Uterus (tissue), 2 donors: ENCODE measurements around the gene UGT2B28.

ENCODE experiments used
- CTCF ChIP-seq, 4 experiments: fragments of 200-600 bp in 2 of 4; fragments of 450-650 bp in 2 of 4; sonication (generic) in 2 of 4; IDR thresholded peaks; one replicate each; pipeline ENCODE4 v1.5.1; 2016 to 2019; ENCODE audit warnings: antibody characterized with exemption in 4 of 4, mild to moderate bottlenecking in 2 of 4, moderate library complexity in 1 of 4
- POLR2A ChIP-seq, 2 donors: fragments of 450-650 bp; IDR thresholded peaks; one replicate each; pipeline ENCODE4 v1.6.1; 2016; ENCODE audit warnings: antibody characterized with exemption in 2 of 2, mild to moderate bottlenecking in 1 of 2, moderate library complexity in 1 of 2

- TF ChIP-seq CTCF (IDR thresholded peaks at IDR 0.05) (no peak), POLR2A (IDR thresholded peaks at IDR 0.05) (no peak)
These were observed 41.8 kb downstream of the UGT2B28 start for GRCh38 chr4:69322055-69322454.
